Omental fat pad (tissue), 4 donors: ENCODE data around the gene HMG20A. TPM values are rescaled to one million over a fixed set of nuclear protein-coding genes. Genes with fewer than 3 reads are reported as not detected.
A peak's percentile ranks its signal among the peaks of the same experiment; 100 is the strongest.

ENCODE experiments used
- ATAC-seq: fragments of 150-250 bp; one replicate; pipeline ENCODE4 v1.9.1; 2016; ENCODE audit warnings: mild to moderate bottlenecking, moderate library complexity; ENCODE audit not compliant: low FRiP score
- DNase-seq: peaks from one replicate; pipeline ENCODE4 v3.0.0-alpha.2; 2019; ENCODE audit warnings: low spot score
- total RNA-seq, 4 donors: library from RNA; depleted of rRNA; stranded (reverse); fragments of >200 nt; gene quantifications; one replicate each; pipeline ENCODE4 v1.1.0, GENCODE V29; 2016
- TF ChIP-seq, protein P1 (sequence below), 3 donors: fragments of 450-650 bp; IDR thresholded peaks; one replicate each; pipeline ENCODE4 v1.5.1; 2016 to 2017; ENCODE audit warnings: antibody characterized with exemption in 3 of 3, mild to moderate bottlenecking in 3 of 3, moderate library complexity in 2 of 3

The HMG20A gene
- total RNA-seq, 4 donors from 2014 or later = 20.2 to 58.3 (median 31.2) TPM

DNA sequence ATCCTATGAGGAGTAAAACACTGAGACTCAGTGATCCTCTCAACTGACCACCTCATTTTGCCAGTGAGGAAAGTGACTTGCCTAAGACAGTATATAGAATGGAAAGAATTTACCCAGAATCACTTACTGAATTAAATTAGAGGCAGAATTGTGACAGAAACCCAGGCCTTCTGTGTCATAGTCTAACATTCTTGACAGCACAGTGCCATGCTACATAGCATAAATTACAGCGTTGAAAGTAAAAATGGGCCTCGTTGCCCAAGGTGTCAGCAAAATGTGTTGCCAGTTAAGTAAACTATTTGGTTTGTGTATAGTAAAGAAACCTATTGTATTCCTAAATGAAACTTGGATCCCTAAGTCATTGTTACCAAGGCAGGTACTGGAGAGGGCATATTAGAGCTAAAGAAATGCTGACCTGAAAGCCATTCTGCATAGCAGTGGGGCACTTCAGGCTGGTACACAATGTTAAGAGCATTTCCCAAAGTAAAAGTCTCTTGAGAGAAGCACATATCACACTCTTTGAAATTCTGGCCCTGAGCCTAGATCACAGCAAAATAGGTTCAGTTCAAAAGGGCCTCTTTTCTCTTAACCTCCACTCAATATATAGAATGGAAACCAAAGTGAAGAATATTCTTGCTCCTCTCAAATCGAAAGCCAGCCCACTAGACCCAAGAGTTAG lies 53.8 kb downstream of the HMG20A start:
- TF ChIP-seq, protein P1, sequence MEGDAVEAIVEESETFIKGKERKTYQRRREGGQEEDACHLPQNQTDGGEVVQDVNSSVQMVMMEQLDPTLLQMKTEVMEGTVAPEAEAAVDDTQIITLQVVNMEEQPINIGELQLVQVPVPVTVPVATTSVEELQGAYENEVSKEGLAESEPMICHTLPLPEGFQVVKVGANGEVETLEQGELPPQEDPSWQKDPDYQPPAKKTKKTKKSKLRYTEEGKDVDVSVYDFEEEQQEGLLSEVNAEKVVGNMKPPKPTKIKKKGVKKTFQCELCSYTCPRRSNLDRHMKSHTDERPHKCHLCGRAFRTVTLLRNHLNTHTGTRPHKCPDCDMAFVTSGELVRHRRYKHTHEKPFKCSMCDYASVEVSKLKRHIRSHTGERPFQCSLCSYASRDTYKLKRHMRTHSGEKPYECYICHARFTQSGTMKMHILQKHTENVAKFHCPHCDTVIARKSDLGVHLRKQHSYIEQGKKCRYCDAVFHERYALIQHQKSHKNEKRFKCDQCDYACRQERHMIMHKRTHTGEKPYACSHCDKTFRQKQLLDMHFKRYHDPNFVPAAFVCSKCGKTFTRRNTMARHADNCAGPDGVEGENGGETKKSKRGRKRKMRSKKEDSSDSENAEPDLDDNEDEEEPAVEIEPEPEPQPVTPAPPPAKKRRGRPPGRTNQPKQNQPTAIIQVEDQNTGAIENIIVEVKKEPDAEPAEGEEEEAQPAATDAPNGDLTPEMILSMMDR (IDR thresholded peaks at IDR 0.05) = no peak
- ATAC-seq = no peak
- DNase-seq = no peak

- TF ChIP-seq, protein P1 (IDR thresholded peaks at IDR 0.05) = no peak
- ATAC-seq (no peak), DNase-seq (no peak)
Measured at GRCh38 chr15:77475001-77475400, 54.3 kb downstream of the HMG20A start.

GRCh38 chr15:77475898-77476297 lies 55.2 kb downstream of the HMG20A start:
- TF ChIP-seq, protein P1 (IDR thresholded peaks at IDR 0.05) = no peak
- DNase-seq (no peak), ATAC-seq (no peak)

GRCh38 chr15:77476995-77477394 lies 56.3 kb downstream of the HMG20A start:
- ATAC-seq (peak; percentile 57), DNase-seq (no peak)
- TF ChIP-seq, protein P1 (IDR thresholded peaks at IDR 0.05) = no peak

GRCh38 chr15:77478051-77478450 lies 57.4 kb downstream of the HMG20A start:
- TF ChIP-seq, protein P1 (IDR thresholded peaks at IDR 0.05) = no peak
- ATAC-seq (no peak), DNase-seq (no peak)

DNA sequence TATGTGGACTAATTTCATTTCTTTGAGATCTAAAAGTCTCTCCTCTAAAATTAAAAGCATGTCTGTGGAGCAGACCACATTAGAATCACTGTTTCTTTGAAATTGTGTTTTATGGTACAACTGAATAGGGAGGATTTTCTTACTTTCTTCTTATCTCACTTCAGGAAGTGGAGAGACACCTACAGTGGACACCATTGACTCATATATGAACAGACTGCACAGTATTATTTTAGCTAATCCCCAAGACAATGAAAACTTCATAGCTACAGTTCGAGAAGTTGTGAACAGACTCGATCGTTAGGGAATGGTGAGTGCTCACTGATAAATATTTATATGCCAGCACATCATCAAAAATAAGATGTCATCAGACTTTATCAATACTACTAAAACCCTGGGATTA lies 58.3 kb downstream of the HMG20A start:
- ATAC-seq (no peak), DNase-seq (no peak)
- TF ChIP-seq, protein P1 (IDR thresholded peaks at IDR 0.05) = no peak
